Measurements from ENCODE around the gene LMAN1L.

The LMAN1L gene

GRCh38 chr15:74837482-74838136, 25.0 kb downstream of the LMAN1L start:
- no peak for DNase-seq (ENCODE audit: low read depth in 2 of 2)

GRCh38 chr15:74838137-74838516, 25.5 kb downstream of the LMAN1L start:
- DNase-seq (ENCODE audit: low read depth in 2 of 2) = no peak

- DNase-seq (ENCODE audit: low read depth in 2 of 2) = no peak
Measured at GRCh38 chr15:74838746-74839525, 26.3 kb downstream of the LMAN1L start.

GRCh38 chr15:74839526-74840395, 27.1 kb downstream of the LMAN1L start:
- DNase-seq (ENCODE audit: low read depth in 2 of 2) = no peak

GRCh38 chr15:74840851-74841775, 28.5 kb downstream of the LMAN1L start:
- no peak for DNase-seq (ENCODE audit: low read depth in 2 of 2)

GRCh38 chr15:74841891-74842373, 29.3 kb downstream of the LMAN1L start:
- no peak for DNase-seq (ENCODE audit: low read depth in 2 of 2)

- peak; percentile 87 to 88 for DNase-seq (ENCODE audit: low read depth in 2 of 2)
Measured at GRCh38 chr15:74842581-74843444, 30.2 kb downstream of the LMAN1L start, which contains the start of gene ULK3. Gene ULK3 (minus strand): TSS chr15:74843156. CDS start chr15:74843105, 51 bp downstream.

GRCh38 chr15:74843445-74843828, 30.8 kb downstream of the LMAN1L start:
- DNase-seq (ENCODE audit: low read depth in 2 of 2) = no peak

- peak in 1 of 2 donors; percentile 5 for DNase-seq (ENCODE audit: low read depth in 2 of 2)
Measured at GRCh38 chr15:74843891-74844299, 31.3 kb downstream of the LMAN1L start.

- DNase-seq (ENCODE audit: low read depth in 2 of 2) = peak in 1 of 2 donors; percentile 1
Measured at GRCh38 chr15:74844319-74845207, 31.9 kb downstream of the LMAN1L start.

GRCh38 chr15:74845208-74845568, 32.6 kb downstream of the LMAN1L start:
- DNase-seq (ENCODE audit: low read depth in 2 of 2) = peak; percentile 36

- DNase-seq (ENCODE audit: low read depth in 2 of 2) = peak in 1 of 2 donors; percentile 3
Measured at GRCh38 chr15:74845581-74845980, 32.9 kb downstream of the LMAN1L start.

GRCh38 chr15:74847432-74847831, 34.8 kb downstream of the LMAN1L start:
- DNase-seq (ENCODE audit: low read depth in 2 of 2) = no peak

GRCh38 chr15:74850393-74850792, 37.8 kb downstream of the LMAN1L start:
- DNase-seq (ENCODE audit: low read depth in 2 of 2) = no peak

GRCh38 chr15:74851960-74852359, 39.3 kb downstream of the LMAN1L start:
- no peak for DNase-seq (ENCODE audit: low read depth in 2 of 2)

- no peak for DNase-seq (ENCODE audit: low read depth in 2 of 2)
Measured at GRCh38 chr15:74854453-74855022, 41.9 kb downstream of the LMAN1L start.

- no peak for DNase-seq (ENCODE audit: low read depth in 2 of 2)
Measured at GRCh38 chr15:74855857-74856256, 43.2 kb downstream of the LMAN1L start.

- DNase-seq (ENCODE audit: low read depth in 2 of 2) = no peak
Measured at GRCh38 chr15:74856537-74856936, 43.9 kb downstream of the LMAN1L start.

Measured in stimulated activated CD8-positive, alpha-beta memory T cell treated with anti-CD3 and anti-CD28 coated beads, Interleukin-15, amount 100 ng/mL, for 48 hours (primary cell).